ENCODE results near the gene CPXM2.

- TF ChIP-seq CTCF (IDR thresholded peaks at IDR 0.05) (no peak), EP300 (IDR thresholded peaks at IDR 0.05) (no peak), POLR2AphosphoS5 (IDR thresholded peaks at IDR 0.05) (no peak), POLR2A (IDR thresholded peaks at IDR 0.05; ENCODE audit: low read depth) (no peak)
These were observed 169.3 kb downstream of the CPXM2 start for GRCh38 chr10:123722351-123722750.

Measured in esophagus muscularis mucosa (tissue), 4 donors.